Liver (tissue), 9 donors: ENCODE measurements around the gene RBCK1. TPM values are rescaled to one million over a fixed set of nuclear protein-coding genes. Genes with fewer than 3 reads are reported as not detected.

ENCODE experiments used
- DNase-seq: peaks from one replicate; pipeline ENCODE4 v3.0.0-alpha.2; 2017; ENCODE audit warnings: low spot score
- H3K27ac ChIP-seq, 2 donors: one replicate each; pipeline ENCODE4 v1.7.0; 2013; ENCODE audit warnings: inconsistent platforms in 2 of 2, low read length in 2 of 2, control low read depth in 1 of 2, low read depth in 1 of 2, mild to moderate bottlenecking in 1 of 2
- H3K27me3 ChIP-seq, 4 donors: one replicate each; pipeline versions ENCODE4 v1.6.1 to v1.7.0; 2013; ENCODE audit warnings: low read length in 3 of 4, inconsistent platforms in 1 of 4, mild to moderate bottlenecking in 1 of 4, moderate library complexity in 1 of 4; ENCODE audit not compliant: control insufficient read depth in 4 of 4, insufficient read depth in 4 of 4
- H3K36me3 ChIP-seq, 4 donors: one replicate each; pipeline versions ENCODE4 v1.6.1 to v1.7.0; 2013; ENCODE audit warnings: low read length in 3 of 4, mild to moderate bottlenecking in 3 of 4, low read depth in 1 of 4, moderate library complexity in 1 of 4; ENCODE audit not compliant: control insufficient read depth in 4 of 4, insufficient read depth in 3 of 4
- H3K4me1 ChIP-seq, 4 donors: one replicate each; pipeline versions ENCODE4 v1.6.1 to v1.7.0; 2013; ENCODE audit warnings: low read length in 3 of 4, mild to moderate bottlenecking in 3 of 4, moderate library complexity in 1 of 4; ENCODE audit not compliant: control insufficient read depth in 4 of 4, insufficient read depth in 4 of 4
- H3K4me3 ChIP-seq, 3 donors: one replicate each; pipeline versions ENCODE4 v1.6.1 to v1.7.0; 2013; ENCODE audit warnings: low read length in 3 of 3, control low read depth in 1 of 3, low read depth in 1 of 3, mild to moderate bottlenecking in 1 of 3
- H3K9ac ChIP-seq, 2 donors: one replicate each; pipeline ENCODE4 v1.7.0; 2013; ENCODE audit warnings: low read length in 2 of 2, mild to moderate bottlenecking in 2 of 2, moderate library complexity in 2 of 2, control low read depth in 1 of 2, low read depth in 1 of 2
- H3K9me3 ChIP-seq, 4 donors: one replicate each; pipeline versions ENCODE4 v1.6.1 to v1.7.0; 2013; ENCODE audit warnings: low read length in 3 of 4; ENCODE audit not compliant: control insufficient read depth in 4 of 4
- EGR1 ChIP-seq, 2 donors: IDR thresholded peaks; 2 replicates each; pipeline ENCODE4 v1.6.1; 2016 to 2018; ENCODE audit warnings: antibody characterized with exemption in 2 of 2, low read depth in 2 of 2
- FOXA1 ChIP-seq: IDR thresholded peaks from 2 replicates; pipeline ENCODE4 v1.6.1; 2016; ENCODE audit warnings: antibody characterized with exemption
- FOXA2 ChIP-seq: IDR thresholded peaks from 2 replicates; pipeline ENCODE4 v1.6.1; 2016; ENCODE audit warnings: antibody characterized with exemption
- GABPA ChIP-seq, 2 donors: IDR thresholded peaks in 1 of 2; conservative IDR thresholded peaks in 1 of 2; 2 replicates each; pipeline ENCODE4 v1.6.1; 2016; ENCODE audit warnings: antibody characterized with exemption in 2 of 2, mild to moderate bottlenecking in 1 of 2, moderate library complexity in 1 of 2
- HNF4A ChIP-seq, 2 donors: conservative IDR thresholded peaks; 2 replicates each; pipeline ENCODE4 v1.6.1; 2016; ENCODE audit warnings: antibody characterized with exemption in 2 of 2, mild to moderate bottlenecking in 2 of 2
- HNF4G ChIP-seq: IDR thresholded peaks from 2 replicates; pipeline ENCODE4 v1.6.1; 2016; ENCODE audit warnings: antibody characterized with exemption
- JUND ChIP-seq, 2 donors: IDR thresholded peaks; 2 replicates each; pipeline ENCODE4 v1.6.1; 2016; ENCODE audit warnings: antibody characterized with exemption in 2 of 2
- NR2F2 ChIP-seq: IDR thresholded peaks from 2 replicates; pipeline ENCODE4 v1.6.1; 2016; ENCODE audit warnings: antibody characterized with exemption
- RAD21 ChIP-seq, 2 donors: IDR thresholded peaks; 2 replicates each; pipeline ENCODE4 v1.6.1; 2016; ENCODE audit warnings: antibody characterized with exemption in 2 of 2, mild to moderate bottlenecking in 2 of 2
- RXRA ChIP-seq, 2 donors: IDR thresholded peaks; 2 replicates each; pipeline ENCODE4 v1.6.1; 2017 to 2018; ENCODE audit warnings: antibody characterized with exemption in 2 of 2, mild to moderate bottlenecking in 1 of 2
- SP1 ChIP-seq: IDR thresholded peaks from 2 replicates; pipeline ENCODE4 v1.6.1; 2018; ENCODE audit warnings: antibody characterized with exemption, mild to moderate bottlenecking
- TAF1 ChIP-seq: conservative IDR thresholded peaks from 2 replicates; pipeline ENCODE4 v1.6.1; 2016; ENCODE audit warnings: antibody characterized with exemption, mild to moderate bottlenecking
- YY1 ChIP-seq: IDR thresholded peaks from 2 replicates; pipeline ENCODE4 v1.6.1; 2016; ENCODE audit warnings: antibody characterized with exemption, mild to moderate bottlenecking
- WGBS: extraction: QIAGEN DNeasy Blood & Tissue Kit; methylation state at CpG from one replicate; pipeline ENCODE4 v1.1.7; 2013; 5-methylcytosine and 5-hydroxymethylcytosine counted together
- polyA plus RNA-seq, 2 donors: library from polyadenylated mRNA; stranded (reverse) in 1 of 2; unstranded in 1 of 2; fragments of 200-250 nt in 1 of 2; fragments of >200 nt in 1 of 2; fragmentation: Nextera tagmentation in 1 of 2; extraction: Ambion mirVana in 1 of 2; gene quantifications; one replicate each; pipeline versions ENCODE4 v1.2.1 to v1.2.3, GENCODE V29; 2013 to 2015
- total RNA-seq, 2 donors: library from RNA; depleted of rRNA; stranded (reverse); fragments of >200 nt; gene quantifications; one replicate each; pipeline ENCODE4 v1.2.3, GENCODE V29; 2014
- TF ChIP-seq, protein P1 (sequence below): IDR thresholded peaks from 2 replicates; pipeline ENCODE4 v1.6.1; 2016; ENCODE audit warnings: antibody characterized with exemption
- TF ChIP-seq, protein P2 (sequence below): IDR thresholded peaks from 2 replicates; pipeline ENCODE4 v1.6.1; 2016; ENCODE audit warnings: antibody characterized with exemption, mild to moderate bottlenecking
- TF ChIP-seq, protein P3 (sequence below): IDR thresholded peaks from 2 replicates; pipeline ENCODE4 v1.6.1; 2016; ENCODE audit warnings: antibody characterized with exemption
- TF ChIP-seq, protein P4 (sequence below): IDR thresholded peaks from 2 replicates; pipeline ENCODE4 v1.6.1; 2016; ENCODE audit warnings: antibody characterized with exemption
- TF ChIP-seq, protein P5 (sequence below): fragments of 150-350 bp; IDR thresholded peaks from 2 replicates; pipeline ENCODE4 v1.5.1; 2017; ENCODE audit warnings: improper control_type of control experiment, low read depth, low read length; ENCODE audit not compliant: missing input control
- donor health status: healthy.
- donor health status: healthy.
- donor health status: healthy.
- donor health status: healthy.
- donor health status: healthy.

Gene RBCK1
- total and polyA plus RNA-seq, 4 donors: 18.0 to 62.6 (median 54.8) TPM

DNA sequence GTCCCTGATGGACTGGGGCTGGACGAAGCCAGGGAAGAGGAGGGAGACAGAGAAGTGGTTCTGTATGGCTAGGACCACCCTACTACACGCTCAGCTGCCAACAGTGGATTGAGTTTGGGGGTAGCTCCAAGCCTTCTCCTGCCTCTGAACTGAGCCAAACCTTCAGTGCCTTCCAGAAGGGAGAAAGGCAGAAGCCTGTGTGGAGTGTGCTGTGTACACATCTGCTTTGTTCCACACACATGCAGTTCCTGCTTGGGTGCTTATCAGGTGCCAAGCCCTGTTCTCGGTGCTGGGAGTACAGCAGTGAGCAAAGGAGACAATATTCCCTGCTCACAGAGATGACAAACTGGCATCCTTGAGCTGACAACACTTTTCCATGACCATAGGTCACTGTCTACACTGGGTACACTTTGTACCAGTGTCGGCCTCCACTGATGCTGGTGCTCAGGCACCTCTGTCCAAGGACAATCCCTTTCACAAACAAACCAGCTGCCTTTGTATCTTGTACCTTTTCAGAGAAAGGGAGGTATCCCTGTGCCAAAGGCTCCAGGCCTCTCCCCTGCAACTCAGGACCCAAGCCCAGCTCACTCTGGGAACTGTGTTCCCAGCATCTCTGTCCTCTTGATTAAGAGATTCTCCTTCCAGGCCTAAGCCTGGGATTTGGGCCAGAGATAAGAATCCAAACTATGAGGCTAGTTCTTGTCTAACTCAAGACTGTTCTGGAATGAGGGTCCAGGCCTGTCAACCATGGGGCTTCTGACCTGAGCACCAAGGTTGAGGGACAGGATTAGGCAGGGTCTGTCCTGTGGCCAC lies 11.3 kb upstream of the RBCK1 start:
- Histone ChIP-seq H3K4me3 (no peak overlapping the region), H3K27me3 (no peaks in the 10 kb centered on the region), H3K27ac (peak overlapping the region; percentile 88 to 90), H3K9ac (peak overlapping the region; percentile 13 to 81), H3K4me1 (peaks cover 11 to 28% (median 16%) of the 10 kb centered on the region in 4 donors), H3K9me3 (no peaks in the 10 kb centered on the region), H3K36me3 (peaks cover 0 to 19% (median 14%) of the 10 kb centered on the region in 4 donors)
- peak; percentile 94 to 98 for TF ChIP-seq EGR1 (IDR thresholded peaks at IDR 0.05; ENCODE audit: low read depth in 2 of 2)
- TF ChIP-seq, protein P1, sequence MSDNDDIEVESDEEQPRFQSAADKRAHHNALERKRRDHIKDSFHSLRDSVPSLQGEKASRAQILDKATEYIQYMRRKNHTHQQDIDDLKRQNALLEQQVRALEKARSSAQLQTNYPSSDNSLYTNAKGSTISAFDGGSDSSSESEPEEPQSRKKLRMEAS: peak; percentile 87
- peak; percentile 68 to 76 for TF ChIP-seq RAD21 (IDR thresholded peaks at IDR 0.05)
- TF ChIP-seq JUND (IDR thresholded peaks at IDR 0.05): peak; percentile 100
- TF ChIP-seq, protein P2, sequence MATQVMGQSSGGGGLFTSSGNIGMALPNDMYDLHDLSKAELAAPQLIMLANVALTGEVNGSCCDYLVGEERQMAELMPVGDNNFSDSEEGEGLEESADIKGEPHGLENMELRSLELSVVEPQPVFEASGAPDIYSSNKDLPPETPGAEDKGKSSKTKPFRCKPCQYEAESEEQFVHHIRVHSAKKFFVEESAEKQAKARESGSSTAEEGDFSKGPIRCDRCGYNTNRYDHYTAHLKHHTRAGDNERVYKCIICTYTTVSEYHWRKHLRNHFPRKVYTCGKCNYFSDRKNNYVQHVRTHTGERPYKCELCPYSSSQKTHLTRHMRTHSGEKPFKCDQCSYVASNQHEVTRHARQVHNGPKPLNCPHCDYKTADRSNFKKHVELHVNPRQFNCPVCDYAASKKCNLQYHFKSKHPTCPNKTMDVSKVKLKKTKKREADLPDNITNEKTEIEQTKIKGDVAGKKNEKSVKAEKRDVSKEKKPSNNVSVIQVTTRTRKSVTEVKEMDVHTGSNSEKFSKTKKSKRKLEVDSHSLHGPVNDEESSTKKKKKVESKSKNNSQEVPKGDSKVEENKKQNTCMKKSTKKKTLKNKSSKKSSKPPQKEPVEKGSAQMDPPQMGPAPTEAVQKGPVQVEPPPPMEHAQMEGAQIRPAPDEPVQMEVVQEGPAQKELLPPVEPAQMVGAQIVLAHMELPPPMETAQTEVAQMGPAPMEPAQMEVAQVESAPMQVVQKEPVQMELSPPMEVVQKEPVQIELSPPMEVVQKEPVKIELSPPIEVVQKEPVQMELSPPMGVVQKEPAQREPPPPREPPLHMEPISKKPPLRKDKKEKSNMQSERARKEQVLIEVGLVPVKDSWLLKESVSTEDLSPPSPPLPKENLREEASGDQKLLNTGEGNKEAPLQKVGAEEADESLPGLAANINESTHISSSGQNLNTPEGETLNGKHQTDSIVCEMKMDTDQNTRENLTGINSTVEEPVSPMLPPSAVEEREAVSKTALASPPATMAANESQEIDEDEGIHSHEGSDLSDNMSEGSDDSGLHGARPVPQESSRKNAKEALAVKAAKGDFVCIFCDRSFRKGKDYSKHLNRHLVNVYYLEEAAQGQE: peak; percentile 92
- peak; percentile 77 for TF ChIP-seq HNF4G
- TF ChIP-seq TAF1: peak; percentile 40
- peak; percentile 100 for TF ChIP-seq SP1
- peak; percentile 72 for TF ChIP-seq NR2F2
- peak in 1 of 2 donors; percentile 61 for TF ChIP-seq GABPA (IDR thresholded peaks at IDR 0.05 in 1 of 2, conservative IDR thresholded peaks at IDR 0.05 in 1 of 2)
- TF ChIP-seq RXRA (IDR thresholded peaks at IDR 0.05): peak; percentile 99 to 100
- peak; percentile 88 for TF ChIP-seq YY1
- TF ChIP-seq FOXA2: peak; percentile 93
- TF ChIP-seq, protein P3, sequence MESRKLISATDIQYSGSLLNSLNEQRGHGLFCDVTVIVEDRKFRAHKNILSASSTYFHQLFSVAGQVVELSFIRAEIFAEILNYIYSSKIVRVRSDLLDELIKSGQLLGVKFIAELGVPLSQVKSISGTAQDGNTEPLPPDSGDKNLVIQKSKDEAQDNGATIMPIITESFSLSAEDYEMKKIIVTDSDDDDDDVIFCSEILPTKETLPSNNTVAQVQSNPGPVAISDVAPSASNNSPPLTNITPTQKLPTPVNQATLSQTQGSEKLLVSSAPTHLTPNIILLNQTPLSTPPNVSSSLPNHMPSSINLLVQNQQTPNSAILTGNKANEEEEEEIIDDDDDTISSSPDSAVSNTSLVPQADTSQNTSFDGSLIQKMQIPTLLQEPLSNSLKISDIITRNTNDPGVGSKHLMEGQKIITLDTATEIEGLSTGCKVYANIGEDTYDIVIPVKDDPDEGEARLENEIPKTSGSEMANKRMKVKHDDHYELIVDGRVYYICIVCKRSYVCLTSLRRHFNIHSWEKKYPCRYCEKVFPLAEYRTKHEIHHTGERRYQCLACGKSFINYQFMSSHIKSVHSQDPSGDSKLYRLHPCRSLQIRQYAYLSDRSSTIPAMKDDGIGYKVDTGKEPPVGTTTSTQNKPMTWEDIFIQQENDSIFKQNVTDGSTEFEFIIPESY: peak; percentile 97
- TF ChIP-seq HNF4A (conservative IDR thresholded peaks at IDR 0.05): peak; percentile 97 to 99
- TF ChIP-seq, protein P4, sequence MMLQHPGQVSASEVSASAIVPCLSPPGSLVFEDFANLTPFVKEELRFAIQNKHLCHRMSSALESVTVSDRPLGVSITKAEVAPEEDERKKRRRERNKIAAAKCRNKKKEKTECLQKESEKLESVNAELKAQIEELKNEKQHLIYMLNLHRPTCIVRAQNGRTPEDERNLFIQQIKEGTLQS: peak; percentile 99
- TF ChIP-seq FOXA1: peak; percentile 89
- TF ChIP-seq, protein P5, sequence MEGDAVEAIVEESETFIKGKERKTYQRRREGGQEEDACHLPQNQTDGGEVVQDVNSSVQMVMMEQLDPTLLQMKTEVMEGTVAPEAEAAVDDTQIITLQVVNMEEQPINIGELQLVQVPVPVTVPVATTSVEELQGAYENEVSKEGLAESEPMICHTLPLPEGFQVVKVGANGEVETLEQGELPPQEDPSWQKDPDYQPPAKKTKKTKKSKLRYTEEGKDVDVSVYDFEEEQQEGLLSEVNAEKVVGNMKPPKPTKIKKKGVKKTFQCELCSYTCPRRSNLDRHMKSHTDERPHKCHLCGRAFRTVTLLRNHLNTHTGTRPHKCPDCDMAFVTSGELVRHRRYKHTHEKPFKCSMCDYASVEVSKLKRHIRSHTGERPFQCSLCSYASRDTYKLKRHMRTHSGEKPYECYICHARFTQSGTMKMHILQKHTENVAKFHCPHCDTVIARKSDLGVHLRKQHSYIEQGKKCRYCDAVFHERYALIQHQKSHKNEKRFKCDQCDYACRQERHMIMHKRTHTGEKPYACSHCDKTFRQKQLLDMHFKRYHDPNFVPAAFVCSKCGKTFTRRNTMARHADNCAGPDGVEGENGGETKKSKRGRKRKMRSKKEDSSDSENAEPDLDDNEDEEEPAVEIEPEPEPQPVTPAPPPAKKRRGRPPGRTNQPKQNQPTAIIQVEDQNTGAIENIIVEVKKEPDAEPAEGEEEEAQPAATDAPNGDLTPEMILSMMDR: no peak
- no peak for DNase-seq
- 58% methylated on average over 4 of the region's 4 CpGs for WGBS
